Measurements from ENCODE around the gene TRIM33.
A peak's percentile ranks its signal among the peaks of the same experiment; 100 is the strongest.

Gene TRIM33

DNA sequence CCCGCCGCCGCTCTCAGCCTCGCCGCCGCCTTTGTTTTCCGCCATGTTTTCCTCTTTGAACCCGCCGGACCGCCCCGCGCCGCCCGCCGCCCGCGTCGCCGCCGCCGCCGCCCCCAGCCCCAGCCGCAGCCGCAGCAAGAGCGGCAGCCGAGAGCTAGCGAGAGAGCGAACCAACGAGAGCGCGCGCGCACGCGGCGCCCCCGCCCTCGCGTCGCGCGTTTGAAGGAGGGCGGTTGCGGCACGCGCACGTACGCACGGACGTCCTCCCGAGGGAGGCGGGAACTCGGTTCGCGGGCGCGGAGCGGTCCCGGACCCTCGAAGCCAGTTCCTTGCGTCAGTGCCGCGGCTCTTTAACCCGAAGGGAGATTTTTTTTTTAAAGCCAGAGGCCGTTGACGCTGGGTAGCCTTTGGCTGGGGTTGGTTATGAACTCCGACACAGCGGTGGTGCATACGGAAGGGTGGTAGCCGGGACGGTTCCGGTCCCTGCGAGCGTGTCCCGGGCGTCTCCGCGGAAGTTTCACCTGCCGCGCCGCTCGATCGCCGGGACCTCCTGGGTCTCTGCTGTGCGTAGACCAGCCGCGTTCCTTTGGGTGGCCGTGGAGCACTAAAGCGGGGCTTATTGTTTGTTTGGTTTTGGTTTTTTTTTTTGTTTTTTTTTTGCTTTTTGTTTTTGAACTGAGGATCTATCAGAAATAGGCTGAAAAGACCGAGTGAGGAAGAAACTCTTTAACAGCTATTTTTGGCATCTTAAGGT, at the start of gene TRIM33:
TSS of gene TRIM33 (minus strand) at position 172 of the 754 bp plus-strand sequence. CDS start at position 45, 127 bp downstream.
- DNase-seq, result peak; percentile 98

DNA sequence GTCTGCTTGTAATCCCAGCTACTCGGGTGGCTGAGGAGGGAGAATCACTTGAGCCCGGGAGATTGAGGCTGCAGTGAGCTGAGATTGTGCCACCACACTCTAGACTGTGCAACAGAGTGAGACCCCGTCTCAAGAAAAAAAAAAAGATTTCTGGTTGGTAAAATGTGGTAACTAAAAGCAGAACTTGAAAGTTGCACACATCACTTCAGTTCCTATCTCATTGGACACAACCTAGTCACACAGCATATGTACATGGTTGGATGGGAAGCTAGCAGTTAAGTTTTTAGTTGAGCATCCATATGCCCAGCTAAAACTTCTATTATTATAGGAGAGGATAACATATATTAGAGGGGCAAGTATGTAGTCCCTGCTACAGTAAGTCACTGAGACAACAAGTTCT, 48.4 kb upstream of the TRIM33 start:
- DNase-seq, result no peak

DNA sequence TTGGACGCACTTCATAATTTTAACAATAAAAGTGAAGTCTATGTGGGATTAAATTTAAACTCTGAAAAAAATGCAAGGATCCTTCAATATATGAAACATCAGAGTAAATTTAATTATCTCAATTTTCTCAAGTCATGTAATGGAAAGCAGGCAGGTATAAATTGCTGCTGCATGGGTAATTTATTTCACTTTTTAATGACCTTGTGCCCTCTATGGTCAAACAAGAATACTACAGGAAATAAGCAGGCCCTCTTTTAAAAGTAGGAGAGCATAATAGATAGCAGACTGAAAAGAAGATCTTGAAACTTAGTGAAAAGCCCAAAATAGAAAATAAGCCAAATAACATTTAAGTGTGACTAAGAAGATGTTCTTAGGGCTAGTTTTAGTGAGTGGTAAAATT, 47.5 kb upstream of the TRIM33 start:
- DNase-seq, result no peak

DNA sequence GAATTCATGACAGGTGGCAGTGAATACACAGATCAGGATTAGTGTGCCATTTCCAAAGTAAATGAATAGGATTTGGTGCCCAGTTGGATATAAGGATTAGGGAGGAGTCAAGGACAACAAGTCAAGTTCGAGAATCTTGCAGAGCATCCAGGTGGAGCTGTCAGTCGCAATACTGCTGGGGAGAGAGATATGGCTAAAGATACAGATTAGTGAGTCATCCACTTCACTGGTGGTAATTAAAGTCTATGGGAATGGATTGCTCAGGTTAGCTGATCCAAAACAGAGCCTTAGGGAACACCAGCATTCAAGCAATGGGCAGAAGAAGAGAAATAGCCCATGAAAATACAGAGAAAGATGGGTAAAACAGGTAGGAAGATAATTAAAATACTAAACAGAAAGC, 43.6 kb upstream of the TRIM33 start:
- DNase-seq, result no peak

DNA sequence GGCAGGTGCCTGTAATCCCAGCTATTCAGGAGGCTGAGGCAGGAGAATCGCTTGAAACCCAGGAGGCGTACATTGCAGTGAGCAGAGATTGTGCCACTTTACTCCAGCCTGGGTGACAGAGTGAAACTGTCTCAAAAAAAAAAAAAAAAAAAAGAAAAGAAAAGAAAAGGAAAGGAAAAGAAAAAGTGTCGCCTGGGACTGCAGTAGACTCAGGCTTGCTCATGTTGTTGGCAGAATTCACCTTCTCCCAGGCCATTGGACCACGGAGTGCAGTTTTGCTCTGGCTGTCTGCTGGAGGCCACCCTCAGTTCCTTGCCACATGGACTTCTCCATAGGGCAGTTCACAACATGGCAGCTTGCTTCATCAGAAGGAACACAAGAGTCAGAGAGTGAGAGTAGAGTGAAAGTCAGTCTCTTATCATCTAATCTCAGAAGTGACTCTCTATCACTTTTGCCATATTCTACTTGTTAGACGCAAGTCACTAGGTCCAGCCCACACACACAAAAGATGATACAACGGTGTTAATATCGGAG, 41.2 kb upstream of the TRIM33 start:
- no peak for DNase-seq

DNA sequence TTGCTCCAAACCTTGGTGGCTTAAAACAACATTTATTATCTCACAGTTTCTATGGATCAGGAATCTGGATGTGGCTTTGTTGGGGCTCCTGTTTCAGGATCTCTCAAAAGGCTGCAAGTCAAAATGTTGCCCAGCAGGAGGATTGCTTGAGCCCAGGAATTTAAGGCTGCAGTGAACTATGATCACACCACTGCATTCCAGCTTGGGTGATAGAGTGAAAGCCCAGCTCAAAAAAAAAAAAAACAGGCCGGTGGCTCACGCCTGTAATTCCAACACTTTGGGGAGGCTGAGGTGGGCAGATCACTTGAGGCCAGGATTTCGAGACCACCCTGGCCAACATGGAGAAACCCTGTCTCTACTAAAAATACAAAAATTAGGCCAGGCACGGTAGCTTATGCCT, 40.4 kb upstream of the TRIM33 start:
- no peak for DNase-seq

DNA sequence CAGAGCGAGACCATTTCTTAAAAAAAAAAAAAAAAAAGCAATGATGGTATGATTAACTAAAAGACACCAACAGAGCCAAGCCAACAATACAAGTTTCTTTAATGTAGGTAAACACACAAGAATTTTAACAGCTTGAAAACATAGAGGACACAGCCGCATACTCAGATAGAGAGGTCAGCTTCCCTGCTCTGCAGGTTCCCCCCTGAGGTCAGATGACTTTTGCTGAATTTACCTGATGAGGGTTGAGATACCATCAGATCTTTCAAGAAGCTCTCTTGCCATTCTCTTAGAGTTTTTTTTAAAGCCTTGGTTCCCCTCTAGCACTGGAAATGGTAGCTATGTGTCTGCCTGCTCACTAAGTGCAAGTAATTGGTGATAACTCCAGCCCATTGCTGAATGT, 39.3 kb upstream of the TRIM33 start:
- no peak for DNase-seq

DNA sequence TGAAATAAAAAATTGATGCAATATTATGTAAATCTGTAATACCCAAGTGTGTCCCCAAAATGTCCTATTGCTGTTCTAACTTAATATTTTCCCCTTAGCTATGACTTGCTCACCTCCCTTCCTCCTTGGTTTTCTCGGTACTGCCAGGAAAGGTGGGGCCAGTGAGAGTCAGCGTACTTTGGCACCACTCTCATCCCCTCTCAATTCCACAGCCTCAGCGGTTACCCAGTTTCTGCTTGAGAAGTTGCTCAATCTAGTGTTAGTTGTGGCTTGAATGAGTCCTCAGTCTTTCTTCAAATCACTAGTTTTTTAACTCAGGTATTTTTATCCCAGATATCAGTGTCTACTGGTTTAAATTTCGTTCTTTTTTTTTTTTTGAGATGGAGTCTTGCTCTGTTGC, 38.1 kb upstream of the TRIM33 start:
- DNase-seq, result no peak

DNA sequence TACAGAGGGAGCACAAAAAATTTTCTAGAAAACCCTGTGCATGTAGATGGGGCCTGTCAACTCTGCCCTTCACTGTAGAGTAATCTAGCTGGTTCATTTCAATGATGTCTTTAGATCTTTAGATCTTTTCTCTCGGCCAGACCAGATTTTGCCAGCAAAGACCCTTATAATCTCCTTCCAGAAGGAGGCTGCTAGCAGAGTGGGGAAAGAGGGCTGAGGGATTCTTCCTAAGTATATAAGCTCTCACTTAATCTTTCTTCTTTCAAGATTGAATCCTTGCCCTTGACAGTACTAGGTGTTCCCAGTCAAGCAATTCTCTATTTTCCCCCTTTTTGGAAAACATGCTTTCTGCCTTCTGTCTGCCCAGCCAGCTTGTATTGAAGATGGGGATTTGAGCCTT, 36.1 kb upstream of the TRIM33 start:
- no peak for DNase-seq

DNA sequence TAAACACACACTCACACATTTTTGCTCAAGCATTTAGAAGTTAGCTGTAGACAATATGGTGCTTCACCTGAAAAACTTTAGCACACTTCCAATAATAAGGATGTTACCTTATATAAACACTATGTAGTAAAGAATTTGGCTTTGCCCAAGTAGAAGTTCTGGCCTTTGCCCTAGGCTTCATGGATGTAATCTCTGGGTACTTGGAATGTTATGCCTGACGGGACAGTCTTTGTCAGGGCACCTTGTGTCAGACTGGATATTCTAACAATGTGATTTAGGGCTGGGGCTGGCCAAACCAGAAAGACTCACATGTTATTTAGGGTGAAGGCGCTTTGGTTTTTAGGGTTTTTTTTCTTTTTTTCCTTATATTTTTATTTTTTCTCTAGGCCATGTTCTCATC, 34.8 kb upstream of the TRIM33 start:
- no peak for DNase-seq

DNA sequence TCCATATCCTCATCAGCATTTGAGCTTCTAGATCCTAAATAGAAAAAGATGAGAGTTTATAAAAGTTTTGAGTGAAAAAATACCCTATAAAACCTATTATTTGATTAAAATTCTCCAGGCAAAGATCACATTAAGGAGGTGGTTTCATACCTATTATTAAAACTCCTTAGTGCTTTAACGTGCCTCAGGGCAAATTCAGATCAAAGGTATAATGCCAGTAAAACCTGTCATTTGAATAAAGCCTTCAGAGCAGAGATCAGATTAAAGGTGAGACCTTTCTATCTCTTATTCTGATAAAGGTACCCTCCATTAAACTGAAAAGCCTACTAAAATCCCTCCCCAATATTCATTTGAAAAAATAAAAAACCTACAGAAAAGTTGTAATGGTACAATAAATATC, 34.3 kb upstream of the TRIM33 start:
- DNase-seq, result no peak

DNA sequence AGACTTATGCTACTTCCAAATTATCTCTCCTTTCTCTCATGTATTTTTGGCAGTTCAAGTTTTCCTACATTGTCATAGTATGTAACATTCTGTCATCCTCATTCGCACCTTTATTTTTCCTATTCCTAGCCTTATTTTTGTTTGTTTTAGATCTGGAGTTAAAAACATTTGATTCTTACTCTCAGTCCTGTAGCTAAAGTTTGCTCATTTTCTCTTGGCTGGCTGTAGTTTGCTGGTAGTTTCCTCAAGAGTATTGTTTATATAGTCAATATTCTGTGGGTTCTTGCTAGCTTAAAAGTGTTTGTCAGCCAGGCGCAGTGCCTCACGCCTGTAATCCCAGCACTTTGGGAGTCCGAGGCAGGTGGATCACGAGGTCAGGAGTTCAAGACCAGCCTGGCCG, 29.8 kb upstream of the TRIM33 start:
- no peak for DNase-seq

DNA sequence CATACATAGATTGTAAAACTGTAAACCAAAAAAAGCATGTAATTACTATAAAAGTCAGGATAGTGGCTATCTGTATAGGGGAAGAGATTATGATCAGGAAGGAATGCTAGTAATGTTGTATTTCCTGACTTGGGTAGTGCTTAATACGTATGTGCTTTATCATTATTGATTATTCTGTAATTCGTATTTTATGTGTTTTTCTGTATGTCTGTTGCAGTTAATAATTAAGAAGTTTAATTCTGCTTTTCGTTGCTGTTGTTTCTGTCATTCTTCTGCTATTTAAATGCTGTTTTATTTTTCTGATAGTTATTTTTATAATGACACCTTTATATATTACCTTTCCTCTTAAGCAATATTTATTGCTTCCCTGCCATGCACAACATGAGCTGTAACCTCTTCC, 29.3 kb upstream of the TRIM33 start:
- no peak for DNase-seq

DNA sequence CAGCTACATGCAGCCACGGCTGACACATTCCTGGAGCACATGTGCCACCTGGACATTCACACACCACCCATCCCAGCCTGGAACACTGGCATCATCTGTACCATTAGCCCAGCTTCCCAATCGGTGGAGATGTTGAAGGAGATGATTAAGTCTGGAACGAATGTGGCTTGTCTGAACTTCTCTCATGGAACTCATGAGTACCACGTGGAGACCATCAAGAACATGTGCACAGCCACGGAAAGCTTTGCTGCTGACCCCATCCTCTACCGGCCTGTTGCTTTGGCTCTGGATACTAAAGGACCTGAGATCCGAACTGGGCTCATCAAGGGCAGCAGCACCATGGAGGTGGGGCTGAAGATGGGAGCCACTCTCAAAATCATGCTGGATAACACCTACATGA, 25.0 kb upstream of the TRIM33 start:
- no peak for DNase-seq

DNA sequence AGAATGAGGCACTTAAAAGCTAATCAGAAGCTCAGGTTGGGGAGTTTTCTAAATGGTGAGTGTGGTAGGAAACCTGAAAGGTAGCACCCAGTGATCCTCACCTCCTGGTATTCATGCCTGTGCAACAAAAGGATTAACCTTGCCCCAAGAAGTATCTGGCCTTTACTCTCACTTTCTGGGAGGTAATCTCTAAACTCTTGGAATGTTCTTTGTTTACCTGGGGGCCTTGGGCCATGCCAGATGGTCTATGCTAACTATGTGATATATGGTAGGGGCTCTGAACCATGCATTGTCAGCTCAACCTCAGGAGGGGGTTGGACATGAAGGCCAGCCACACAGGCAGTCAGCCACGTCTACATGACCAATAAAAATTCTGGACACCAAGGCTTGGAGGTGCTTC, 24.4 kb upstream of the TRIM33 start:
- no peak for DNase-seq

DNA sequence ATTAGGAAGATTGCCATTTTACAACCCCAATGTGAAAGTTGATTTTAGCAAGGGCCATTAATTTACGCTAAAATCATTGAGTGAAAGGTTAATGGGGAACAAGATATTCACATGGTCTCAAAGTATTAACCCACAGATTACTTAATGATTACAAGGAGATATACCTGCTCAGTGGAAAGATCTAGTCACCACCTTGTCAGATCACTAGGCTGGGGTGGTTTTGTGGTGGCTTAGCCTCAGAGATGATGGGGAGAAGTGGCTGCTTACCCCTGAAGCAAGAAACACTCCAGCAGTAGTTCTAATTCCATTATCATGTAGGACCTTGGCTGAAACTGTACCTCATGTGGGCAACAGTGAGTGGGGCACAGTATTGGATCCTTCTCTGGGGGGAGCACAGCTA, 20.1 kb upstream of the TRIM33 start:
- no peak for DNase-seq

DNA sequence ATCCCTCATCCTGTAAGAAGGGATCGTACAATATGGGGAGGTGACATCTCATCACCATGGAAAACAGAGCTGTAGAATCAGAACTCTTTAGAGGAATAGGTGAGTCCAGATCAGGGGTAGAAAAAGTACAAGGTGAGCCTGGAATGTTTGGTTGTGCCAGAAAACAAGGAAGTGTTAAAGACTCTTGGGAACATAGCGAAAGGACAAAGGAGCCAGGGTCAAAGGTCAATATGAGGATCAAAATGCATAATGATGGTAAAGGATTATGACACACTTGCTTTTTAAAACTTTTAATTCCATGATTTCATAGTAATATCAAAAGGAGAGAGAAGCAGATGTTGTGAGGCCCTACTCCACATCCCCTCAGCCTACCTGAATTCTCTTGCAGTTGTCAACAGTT, 19.2 kb upstream of the TRIM33 start:
- no peak for DNase-seq

DNA sequence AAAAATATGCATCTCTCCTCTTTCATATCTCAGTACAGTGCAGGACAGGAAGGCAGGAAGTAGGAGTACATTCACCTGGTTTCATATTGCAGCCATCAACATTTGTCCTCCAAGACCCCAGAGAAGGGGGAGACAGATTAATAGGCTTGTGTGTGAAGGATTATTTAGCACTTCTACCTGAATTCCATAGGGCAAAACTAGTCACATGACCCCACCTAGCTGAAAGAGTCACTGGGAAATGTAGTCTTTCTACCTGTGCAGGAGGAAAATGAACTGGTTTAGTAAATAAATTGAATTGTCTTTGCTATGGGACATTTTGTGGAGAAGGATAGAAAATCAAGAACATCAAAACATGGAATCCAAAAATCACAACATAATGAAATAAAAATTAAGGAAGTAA, 13.9 kb upstream of the TRIM33 start:
- no peak for DNase-seq

DNA sequence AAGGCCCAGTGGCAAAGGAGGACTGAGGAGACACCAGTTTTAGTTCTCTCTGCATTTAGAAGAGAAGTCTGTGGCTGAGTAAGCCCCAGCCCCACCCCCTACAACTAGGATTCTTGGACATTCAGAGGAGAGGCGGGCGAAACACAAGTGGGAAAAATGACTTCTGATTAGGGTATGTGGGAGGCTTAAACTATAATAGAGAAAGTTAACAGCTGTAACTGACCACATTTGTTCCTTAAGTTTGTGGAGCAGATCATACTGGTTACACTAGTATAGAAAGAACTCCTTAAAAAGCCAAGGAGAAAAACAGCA, 11.2 kb upstream of the TRIM33 start:
- no peak for DNase-seq

DNA sequence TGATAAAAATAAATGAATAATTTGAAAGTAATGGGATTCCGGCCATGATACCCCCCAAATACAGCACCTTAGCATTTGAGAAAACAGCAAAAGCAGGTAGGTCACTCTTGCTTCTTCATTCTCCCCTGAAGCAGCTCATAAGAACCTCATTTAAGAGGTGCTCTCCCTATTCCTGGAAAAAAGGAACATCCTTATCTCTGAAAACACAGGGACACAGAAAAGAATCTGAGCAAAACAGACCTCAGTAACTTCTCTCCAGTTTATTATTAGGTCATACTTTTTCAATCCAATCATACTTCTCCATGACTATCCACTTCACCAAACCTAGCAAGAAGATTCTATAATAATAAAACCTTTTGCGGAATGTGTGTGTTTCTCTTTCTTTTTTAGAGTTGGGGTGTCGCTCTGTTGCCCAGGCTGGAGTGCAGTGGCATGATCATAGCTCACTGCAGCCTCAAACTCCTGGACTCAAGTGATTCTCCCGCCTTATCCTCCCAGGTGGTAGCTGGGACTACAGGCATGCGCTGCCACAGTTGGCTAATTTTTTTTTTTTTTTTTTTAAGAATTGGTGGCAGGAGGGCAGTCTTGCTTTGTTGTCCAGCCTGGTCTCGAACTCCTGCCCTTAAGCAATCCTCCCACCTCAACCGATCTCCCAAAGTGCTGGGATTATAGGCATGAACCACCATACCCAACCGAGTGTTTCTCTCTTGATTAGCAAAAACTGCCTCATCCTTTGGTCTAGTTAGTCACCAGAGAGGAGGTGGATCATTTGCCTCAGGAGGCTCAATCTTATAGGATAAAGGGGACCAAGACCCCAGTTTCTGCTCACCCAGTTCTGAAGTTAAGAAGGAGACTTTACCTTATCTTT, 10.6 kb upstream of the TRIM33 start:
- DNase-seq, result no peak

DNA sequence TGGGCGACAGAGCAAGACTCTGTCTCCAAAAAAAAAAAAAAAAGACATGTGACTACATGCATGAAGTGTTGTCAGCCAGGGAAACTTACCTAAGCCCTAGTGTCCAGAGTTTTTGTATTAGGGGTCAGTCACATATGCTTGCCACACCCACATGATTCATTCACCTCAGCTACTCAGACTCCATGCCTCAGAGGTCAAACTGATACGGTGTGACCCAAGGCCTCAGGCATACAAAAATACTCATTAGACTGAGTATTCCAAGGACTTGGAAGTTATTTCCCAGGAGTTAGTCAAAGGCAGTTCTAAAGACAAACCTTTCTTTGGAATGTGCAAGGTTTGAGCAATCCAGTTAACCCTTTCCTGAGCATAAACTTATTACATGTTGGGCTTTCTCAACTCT, 6.3 kb upstream of the TRIM33 start:
- no peak for DNase-seq

DNA sequence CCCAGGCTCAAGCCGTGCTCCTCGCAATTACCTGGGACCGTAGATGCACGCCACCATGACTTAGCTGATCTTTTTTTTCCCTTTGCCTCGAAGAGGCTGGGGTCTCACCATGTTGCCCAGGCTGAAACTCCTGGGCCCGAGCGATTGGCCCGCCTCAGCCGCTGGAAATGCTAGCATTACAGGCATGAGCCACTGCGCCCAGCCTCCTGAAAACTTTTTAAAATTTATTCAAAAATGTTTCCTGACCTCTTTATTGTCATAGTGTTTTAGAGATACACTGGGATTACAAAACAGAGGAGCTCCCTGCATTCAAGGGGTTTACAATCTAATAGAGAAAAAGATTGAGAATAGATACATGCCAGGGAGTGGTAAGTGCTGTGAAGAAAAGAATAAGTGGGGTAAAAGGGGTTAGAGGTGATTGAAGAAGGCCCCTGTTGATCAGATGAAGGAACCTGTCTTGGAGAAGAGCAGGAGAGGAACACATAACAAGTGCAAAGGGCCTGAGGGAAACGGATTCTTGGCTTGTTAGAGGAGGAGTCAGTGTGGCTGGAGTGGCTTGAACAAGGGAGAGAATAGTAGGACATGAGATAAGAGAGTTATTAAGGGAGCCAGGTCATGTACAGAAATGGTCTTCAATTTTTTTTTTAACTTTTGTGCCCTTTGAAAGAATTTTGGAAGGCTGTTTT, 1.7 kb upstream of the TRIM33 start:
- no peak for DNase-seq

DNA sequence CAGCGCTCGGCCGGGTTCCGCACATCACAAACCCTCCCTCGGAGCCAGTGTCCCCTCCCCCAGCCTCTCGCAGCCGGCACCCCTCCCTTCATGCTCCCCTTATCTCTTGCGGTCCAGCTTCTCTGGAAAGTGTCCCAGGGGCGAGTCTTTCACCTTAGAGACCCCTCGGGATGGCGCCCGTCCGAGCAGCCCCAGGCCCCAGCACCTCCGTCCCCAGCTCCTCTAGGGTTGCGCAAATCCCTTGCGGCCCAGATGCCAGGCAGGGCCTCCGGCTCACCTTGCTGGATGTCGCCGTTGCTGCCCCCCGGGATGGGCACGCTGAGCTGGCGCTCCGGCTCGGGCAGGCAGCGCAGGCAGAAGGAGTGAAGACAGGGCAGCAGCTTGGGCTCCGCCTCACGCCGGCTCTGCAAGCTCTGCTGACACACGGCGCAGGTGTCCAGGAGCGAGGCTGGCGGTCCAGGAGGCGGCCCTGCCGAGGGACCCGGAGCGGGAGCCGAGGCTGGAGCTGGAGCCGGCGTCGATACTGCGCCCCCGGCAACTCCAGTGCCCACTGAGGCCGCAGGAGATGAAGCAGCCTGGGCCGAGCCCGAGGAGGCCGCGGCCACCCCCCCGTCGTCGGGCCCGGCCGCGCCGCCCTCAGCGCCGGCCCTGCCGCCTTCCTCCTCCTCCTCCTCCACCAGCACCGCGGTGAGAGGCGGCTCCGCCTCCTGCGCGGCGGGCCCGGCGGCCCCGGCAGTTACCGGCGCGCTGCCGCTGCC, 550 bp downstream of the TRIM33 start:
- DNase-seq, result peak; percentile 83

Measured in retina (tissue), 1 donor.